SK-N-SH (cell line): ENCODE data around the gene EXOC6.

Experiments used
- POLR2AphosphoS5 ChIP-seq: IDR thresholded peaks from 2 replicates; pipeline ENCODE4 v1.6.1; 2012; ENCODE audit warnings: low read depth, low read length
- YY1 ChIP-seq: IDR thresholded peaks from 2 replicates; pipeline ENCODE4 v1.4.0; 2012; ENCODE audit warnings: low read depth, mild to moderate bottlenecking
- TF ChIP-seq, protein P1 (sequence below): IDR thresholded peaks from 2 replicates; pipeline ENCODE4; 2012
- TF ChIP-seq, protein P2 (sequence below): fragments of 200-600 bp; sonication (generic); IDR thresholded peaks from 2 replicates; pipeline ENCODE4 v1.6.1; 2017; ENCODE audit warnings: antibody characterized with exemption, mild to moderate bottlenecking, moderate library complexity

DNA sequence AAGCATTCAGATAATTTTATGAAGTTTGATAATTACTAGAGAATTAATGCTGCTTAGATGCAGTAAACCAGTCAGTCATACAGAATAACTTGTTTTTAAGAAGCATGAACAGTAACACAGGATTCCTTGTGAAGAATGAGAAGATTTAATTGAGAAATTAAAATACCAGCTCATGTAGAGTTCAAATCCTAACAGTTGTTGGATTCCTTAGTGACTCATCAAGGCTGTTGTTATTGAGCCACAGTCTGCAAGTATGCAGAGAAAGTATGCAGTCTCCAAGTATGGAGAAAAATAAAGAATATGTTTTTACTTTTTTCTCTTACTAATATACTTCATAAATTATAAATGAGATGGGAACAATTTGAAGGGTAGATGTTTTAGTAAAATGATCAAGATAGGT is 182.1 kb downstream of the EXOC6 start:
- TF ChIP-seq, protein P1, sequence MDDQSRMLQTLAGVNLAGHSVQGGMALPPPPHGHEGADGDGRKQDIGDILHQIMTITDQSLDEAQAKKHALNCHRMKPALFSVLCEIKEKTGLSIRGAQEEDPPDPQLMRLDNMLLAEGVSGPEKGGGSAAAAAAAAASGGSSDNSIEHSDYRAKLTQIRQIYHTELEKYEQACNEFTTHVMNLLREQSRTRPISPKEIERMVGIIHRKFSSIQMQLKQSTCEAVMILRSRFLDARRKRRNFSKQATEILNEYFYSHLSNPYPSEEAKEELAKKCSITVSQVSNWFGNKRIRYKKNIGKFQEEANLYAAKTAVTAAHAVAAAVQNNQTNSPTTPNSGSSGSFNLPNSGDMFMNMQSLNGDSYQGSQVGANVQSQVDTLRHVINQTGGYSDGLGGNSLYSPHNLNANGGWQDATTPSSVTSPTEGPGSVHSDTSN, result no peak
- TF ChIP-seq, protein P2, sequence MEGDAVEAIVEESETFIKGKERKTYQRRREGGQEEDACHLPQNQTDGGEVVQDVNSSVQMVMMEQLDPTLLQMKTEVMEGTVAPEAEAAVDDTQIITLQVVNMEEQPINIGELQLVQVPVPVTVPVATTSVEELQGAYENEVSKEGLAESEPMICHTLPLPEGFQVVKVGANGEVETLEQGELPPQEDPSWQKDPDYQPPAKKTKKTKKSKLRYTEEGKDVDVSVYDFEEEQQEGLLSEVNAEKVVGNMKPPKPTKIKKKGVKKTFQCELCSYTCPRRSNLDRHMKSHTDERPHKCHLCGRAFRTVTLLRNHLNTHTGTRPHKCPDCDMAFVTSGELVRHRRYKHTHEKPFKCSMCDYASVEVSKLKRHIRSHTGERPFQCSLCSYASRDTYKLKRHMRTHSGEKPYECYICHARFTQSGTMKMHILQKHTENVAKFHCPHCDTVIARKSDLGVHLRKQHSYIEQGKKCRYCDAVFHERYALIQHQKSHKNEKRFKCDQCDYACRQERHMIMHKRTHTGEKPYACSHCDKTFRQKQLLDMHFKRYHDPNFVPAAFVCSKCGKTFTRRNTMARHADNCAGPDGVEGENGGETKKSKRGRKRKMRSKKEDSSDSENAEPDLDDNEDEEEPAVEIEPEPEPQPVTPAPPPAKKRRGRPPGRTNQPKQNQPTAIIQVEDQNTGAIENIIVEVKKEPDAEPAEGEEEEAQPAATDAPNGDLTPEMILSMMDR, result no peak
- TF ChIP-seq YY1 (no peak), POLR2AphosphoS5 (peak; percentile 27; the same call in 1 of the 2 replicates)
